ENCODE data around the gene CADPS. TPM values are rescaled to one million over a fixed set of nuclear protein-coding genes. Genes with fewer than 3 reads are reported as not detected.

CADPS gene
- total and polyA plus RNA-seq, 2 experiments from 2014 or later = 2.8 to 8.1 TPM

DNA sequence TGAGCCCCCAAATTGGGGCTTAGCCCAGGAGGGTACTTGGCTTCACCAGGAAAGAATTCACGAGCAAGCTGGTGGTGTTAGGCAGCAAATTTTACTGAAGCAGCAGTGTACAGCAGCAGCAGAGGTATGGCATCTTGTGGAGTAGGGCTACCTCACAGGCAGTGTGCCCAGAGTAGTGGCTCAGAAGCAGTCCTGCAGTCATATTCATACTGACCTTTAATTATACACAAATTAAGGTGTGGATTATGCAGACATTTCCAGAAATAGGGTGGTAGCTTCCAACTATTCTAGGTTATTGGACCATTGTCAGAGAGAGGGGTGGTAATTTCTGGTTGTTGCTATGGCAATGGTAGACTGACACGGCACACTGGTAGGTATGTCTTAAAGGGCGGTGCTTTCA is 20.7 kb upstream of the CADPS start:
- no peaks in the 10 kb centered on the region for H3K9me2 ChIP-seq (replicated peaks; ENCODE audit: insufficient read depth)

DNA sequence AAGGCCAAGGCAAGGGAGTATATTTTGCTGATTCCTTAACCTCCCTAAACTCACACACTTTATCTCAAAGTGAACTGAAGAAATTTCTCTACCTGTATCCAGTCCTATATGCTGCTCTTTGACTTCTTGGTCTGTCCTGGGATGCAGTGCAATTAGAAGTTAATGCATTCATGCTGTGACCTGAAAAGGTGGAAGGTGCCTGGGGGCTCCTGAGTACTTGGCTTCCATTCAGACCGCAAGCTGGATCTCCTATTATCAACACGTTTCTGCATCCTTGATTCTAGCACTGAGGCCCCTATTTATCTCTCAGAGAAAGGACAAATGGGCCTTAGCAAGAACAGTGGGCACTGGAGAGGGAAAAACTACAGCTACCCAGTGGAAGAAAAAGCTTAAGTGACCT is 17.7 kb upstream of the CADPS start:
- WGBS (ENCODE audit: low lambda C conversion rate, missing lambda C conversion rate) = 48% methylated on average over 2 of the region's 2 CpGs
- Histone ChIP-seq H3K79me2 (no peaks in the 10 kb centered on the region), H3K27ac (no peak overlapping the region), H3K4me3 (no peak overlapping the region), H2AFZ (no peak overlapping the region), H4K20me1 (ENCODE audit: insufficient read depth, poor library complexity, severe bottlenecking) (no peaks in the 10 kb centered on the region), H3K9me3 (ENCODE audit: low read depth) (no peaks in the 10 kb centered on the region), H3K4me1 (ENCODE audit: insufficient read depth) (no peaks in the 10 kb centered on the region), H3K9me2 (replicated peaks; ENCODE audit: insufficient read depth) (no peaks in the 10 kb centered on the region), H3K27me3 (peaks cover 10% of the 10 kb centered on the region), H3K4me2 (no peak overlapping the region), H3K36me3 (replicated peaks; ENCODE audit: insufficient read depth, low read depth) (no peaks in the 10 kb centered on the region)
- no peak for DNase-seq (ENCODE audit: low spot score)
- TF ChIP-seq EZH2phosphoT487 (IDR thresholded peaks at IDR 0.05; ENCODE audit: low read depth, severe bottlenecking, unreplicated experiment) (no peak), EZH2 (IDR thresholded peaks at IDR 0.05; ENCODE audit: borderline replicate concordance) (no peak)
- TF ChIP-seq, protein P1, sequence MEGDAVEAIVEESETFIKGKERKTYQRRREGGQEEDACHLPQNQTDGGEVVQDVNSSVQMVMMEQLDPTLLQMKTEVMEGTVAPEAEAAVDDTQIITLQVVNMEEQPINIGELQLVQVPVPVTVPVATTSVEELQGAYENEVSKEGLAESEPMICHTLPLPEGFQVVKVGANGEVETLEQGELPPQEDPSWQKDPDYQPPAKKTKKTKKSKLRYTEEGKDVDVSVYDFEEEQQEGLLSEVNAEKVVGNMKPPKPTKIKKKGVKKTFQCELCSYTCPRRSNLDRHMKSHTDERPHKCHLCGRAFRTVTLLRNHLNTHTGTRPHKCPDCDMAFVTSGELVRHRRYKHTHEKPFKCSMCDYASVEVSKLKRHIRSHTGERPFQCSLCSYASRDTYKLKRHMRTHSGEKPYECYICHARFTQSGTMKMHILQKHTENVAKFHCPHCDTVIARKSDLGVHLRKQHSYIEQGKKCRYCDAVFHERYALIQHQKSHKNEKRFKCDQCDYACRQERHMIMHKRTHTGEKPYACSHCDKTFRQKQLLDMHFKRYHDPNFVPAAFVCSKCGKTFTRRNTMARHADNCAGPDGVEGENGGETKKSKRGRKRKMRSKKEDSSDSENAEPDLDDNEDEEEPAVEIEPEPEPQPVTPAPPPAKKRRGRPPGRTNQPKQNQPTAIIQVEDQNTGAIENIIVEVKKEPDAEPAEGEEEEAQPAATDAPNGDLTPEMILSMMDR (IDR thresholded peaks at IDR 0.05; ENCODE audit: poor library complexity) = no peak

More for the DNA sequence above, 20.7 kb upstream of the CADPS start:
- H3K79me2 ChIP-seq = no peaks in the 10 kb centered on the region
- TF ChIP-seq EZH2phosphoT487 (IDR thresholded peaks at IDR 0.05; ENCODE audit: low read depth, severe bottlenecking, unreplicated experiment) (no peak), EZH2 (IDR thresholded peaks at IDR 0.05; ENCODE audit: borderline replicate concordance) (no peak)
- TF ChIP-seq, protein P1 (IDR thresholded peaks at IDR 0.05; ENCODE audit: poor library complexity) = no peak
- H3K4me1 ChIP-seq (ENCODE audit: insufficient read depth) = no peaks in the 10 kb centered on the region
- H3K36me3 ChIP-seq (replicated peaks; ENCODE audit: insufficient read depth, low read depth) = no peaks in the 10 kb centered on the region
- H3K9me3 ChIP-seq (ENCODE audit: low read depth) = no peaks in the 10 kb centered on the region
- no peak overlapping the region for H3K27ac ChIP-seq
- DNase-seq (ENCODE audit: low spot score) = no peak
- no peak overlapping the region for H2AFZ ChIP-seq
- no peaks in the 10 kb centered on the region for H4K20me1 ChIP-seq (ENCODE audit: insufficient read depth, poor library complexity, severe bottlenecking)
- no peak overlapping the region for H3K4me3 ChIP-seq
- 94% methylated on average over 3 of the region's 3 CpGs for WGBS (ENCODE audit: low lambda C conversion rate, missing lambda C conversion rate)
- H3K4me2 ChIP-seq = no peak overlapping the region
- no peaks in the 10 kb centered on the region for H3K27me3 ChIP-seq

- 85% methylated on average over 2 of the region's 2 CpGs for WGBS (ENCODE audit: low lambda C conversion rate, missing lambda C conversion rate)
- Histone ChIP-seq H4K20me1 (ENCODE audit: insufficient read depth, poor library complexity, severe bottlenecking) (no peaks in the 10 kb centered on the region), H3K36me3 (replicated peaks; ENCODE audit: insufficient read depth, low read depth) (no peaks in the 10 kb centered on the region), H3K4me1 (ENCODE audit: insufficient read depth) (no peaks in the 10 kb centered on the region), H3K27me3 (peaks cover 19% of the 10 kb centered on the region), H3K4me3 (no peak overlapping the region), H2AFZ (no peak overlapping the region), H3K27ac (no peak overlapping the region), H3K9me3 (ENCODE audit: low read depth) (no peaks in the 10 kb centered on the region), H3K4me2 (no peak overlapping the region), H3K79me2 (no peaks in the 10 kb centered on the region), H3K9me2 (replicated peaks; ENCODE audit: insufficient read depth) (no peaks in the 10 kb centered on the region)
- DNase-seq (ENCODE audit: low spot score) = no peak
- TF ChIP-seq, protein P1 (IDR thresholded peaks at IDR 0.05; ENCODE audit: poor library complexity) = no peak
Observed at GRCh38 chr3:62892045-62892444, 16.8 kb upstream of the CADPS start.

DNA sequence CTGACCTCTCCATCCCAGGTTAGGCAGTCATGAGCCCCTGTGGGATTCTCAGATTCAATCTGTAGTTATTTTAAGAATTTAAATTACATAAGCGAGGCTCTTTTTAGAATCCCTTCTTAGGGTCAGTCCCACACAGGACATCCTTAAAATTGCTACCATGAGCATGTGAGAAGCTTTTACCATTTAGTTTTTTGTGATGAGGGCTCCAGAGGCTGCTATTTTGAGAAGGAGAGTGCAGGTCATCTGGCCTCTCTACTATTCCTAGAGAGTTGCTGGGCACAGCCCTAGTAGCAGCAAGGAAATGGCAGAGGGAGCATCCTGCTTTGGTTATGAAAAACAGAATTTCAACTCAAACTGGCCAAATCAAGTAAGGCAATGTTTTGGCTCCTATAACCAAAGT is 13.6 kb upstream of the CADPS start:
- Histone ChIP-seq H3K27ac (no peak overlapping the region), H3K4me3 (no peak overlapping the region), H3K79me2 (no peaks in the 10 kb centered on the region), H3K4me1 (ENCODE audit: insufficient read depth) (no peaks in the 10 kb centered on the region), H4K20me1 (ENCODE audit: insufficient read depth, poor library complexity, severe bottlenecking) (no peaks in the 10 kb centered on the region), H3K36me3 (replicated peaks; ENCODE audit: insufficient read depth, low read depth) (no peaks in the 10 kb centered on the region), H3K9me3 (ENCODE audit: low read depth) (no peaks in the 10 kb centered on the region), H3K4me2 (no peak overlapping the region), H2AFZ (no peak overlapping the region), H3K9me2 (replicated peaks; ENCODE audit: insufficient read depth) (no peaks in the 10 kb centered on the region), H3K27me3 (peaks cover 20% of the 10 kb centered on the region)
- no peak for DNase-seq (ENCODE audit: low spot score)
- TF ChIP-seq EZH2 (IDR thresholded peaks at IDR 0.05; ENCODE audit: borderline replicate concordance) (no peak), EZH2phosphoT487 (IDR thresholded peaks at IDR 0.05; ENCODE audit: low read depth, severe bottlenecking, unreplicated experiment) (no peak)
- TF ChIP-seq, protein P1 (IDR thresholded peaks at IDR 0.05; ENCODE audit: poor library complexity) = no peak
- 86% methylated on average over 1 of the region's 1 CpG for WGBS (ENCODE audit: low lambda C conversion rate, missing lambda C conversion rate)

All from hepatocyte (in vitro differentiated cells).